NCI-H82 treated with DMSO at 0.1 percent for 48 hours (cell line): ENCODE results near the gene HERC4.
"Not testable (repeated sequence)": the region's sequence is repeated elsewhere in the genome, so short reads cannot be mapped to it uniquely, and the experiment has no call there.

Experiments
- DNase-seq: peaks from one replicate; lab custom pipeline; 2025; ENCODE audit not compliant: unreplicated experiment; lab: John Stamatoyannopoulos, UW

The HERC4 gene

DNA sequence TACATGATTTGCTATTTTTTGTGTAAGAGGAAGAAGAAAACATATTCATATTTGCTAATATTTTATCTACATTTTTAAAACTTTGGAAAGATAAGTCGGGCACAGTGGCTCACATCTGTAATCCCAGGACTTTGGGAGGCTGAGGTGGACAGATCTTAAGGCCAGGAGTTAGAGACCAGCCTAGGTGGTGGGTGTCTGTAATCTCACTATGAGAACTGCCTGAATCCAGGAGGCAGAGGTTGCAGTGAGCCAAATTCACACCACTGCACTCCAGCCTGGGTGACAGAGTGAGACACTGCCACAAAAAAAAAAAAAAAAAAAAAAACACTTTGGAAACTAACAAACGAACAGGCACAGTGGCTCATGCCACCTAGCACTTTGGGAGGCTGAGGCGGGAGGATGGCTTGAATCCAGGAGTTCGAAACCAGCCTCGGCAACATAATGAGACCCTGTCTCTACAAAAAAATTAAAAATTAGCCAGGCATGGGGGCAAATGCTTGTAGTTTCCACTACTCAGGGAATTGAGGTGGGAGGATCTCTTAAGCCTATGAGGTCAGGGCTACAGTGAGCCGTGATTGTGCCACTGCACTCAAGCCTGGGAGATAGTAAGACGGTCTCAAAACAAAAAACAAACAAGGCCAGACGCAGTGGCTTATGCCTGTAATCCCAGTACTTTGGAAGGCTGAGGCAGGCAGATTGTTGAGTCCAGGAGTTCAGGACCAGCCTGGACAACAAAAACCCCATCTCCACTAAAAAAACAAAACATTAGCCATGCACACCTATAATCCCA, 25.6 kb downstream of the HERC4 start:
- DNase-seq = peak; percentile 7

DNA sequence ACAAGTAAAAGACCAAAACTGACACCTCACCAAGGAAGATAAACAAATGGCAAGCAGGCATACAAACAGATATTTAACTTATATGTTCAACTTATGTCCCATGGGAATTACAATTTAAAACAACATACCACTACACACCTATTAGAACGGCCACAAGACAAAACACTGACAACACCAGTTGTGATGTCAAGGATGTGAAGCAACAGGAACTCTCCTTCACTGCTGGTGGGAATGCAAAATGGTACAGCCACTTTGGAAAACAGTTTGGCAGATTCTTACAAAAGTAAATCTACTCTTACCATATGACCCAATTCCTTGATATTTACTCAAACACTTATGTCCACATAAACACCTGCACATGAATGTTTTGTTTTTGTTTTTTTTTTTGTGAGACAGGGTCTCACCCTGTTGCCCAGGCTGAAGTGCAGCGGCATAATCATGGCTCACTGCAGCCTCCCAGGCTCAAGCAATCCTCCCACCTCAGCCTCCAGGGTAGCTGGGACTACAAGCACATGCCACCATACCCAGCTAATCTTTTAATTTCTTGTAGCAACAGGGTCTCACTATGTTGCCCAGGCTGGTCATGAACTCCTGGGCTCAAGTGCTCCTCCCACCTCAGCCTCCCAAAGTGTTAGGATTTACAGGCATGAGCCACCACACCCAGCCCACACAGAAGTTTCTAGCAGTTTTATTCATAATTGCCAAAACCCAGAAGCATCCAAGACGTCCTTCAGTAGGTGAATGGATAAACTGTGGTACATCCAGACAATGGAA, 27.3 kb downstream of the HERC4 start:
- DNase-seq = no peak

DNA sequence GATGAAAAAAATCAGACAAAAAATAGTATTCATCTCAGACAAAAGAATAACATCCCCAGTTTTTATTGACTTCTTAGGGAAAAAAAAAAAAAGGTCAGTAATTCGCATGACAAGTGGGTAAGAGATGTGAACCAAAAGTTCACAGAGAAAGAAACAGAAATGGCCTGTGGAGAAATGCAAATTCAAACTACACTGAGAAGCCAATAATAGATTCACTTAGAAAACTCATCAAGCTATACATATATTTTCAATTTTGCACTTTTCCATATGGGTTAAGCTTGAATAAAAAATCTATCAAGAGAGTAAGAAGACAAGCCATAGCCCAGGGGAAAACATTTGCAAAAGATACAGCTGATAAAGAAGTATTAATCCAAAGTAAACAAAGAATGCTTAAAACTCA, 28.0 kb downstream of the HERC4 start:
- DNase-seq = no peak

DNA sequence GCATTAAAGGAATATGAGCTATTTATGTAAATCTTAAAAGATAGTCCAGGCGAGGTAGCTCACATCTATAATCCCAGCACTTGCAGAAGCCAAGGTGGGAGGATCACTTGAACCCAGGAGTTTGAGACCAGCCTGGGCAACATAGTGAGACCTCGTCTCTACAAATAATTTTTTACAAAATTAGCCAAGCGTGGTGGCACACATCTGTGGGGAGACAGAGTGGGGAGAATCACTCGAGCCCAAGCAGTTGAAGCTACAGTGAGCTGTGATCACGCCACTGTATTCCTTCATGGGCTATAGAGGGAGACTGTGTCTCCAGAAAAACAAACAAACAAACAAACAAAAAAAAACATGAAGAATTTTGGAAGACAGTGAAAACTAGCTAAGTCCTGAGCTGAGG, 28.4 kb downstream of the HERC4 start:
- no peak for DNase-seq

DNA sequence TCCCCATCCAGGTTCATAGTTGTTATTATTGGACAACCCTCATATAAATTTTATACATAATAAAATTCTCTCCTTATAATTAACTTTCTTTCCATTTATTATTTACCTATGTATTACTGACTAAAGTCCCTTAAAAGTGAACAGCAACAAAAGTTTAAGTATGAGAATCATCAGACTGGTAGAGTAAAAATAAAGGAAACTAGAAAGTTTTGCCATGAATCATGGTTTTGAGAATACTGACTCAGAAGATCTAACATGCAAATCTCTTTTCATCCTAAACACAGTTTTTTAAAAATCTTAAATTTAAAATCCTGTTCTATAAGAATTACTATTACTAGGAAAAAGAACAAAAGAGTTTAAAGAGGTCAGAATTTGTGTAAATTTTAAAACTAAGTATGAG, 32.1 kb downstream of the HERC4 start:
- no peak for DNase-seq

DNA sequence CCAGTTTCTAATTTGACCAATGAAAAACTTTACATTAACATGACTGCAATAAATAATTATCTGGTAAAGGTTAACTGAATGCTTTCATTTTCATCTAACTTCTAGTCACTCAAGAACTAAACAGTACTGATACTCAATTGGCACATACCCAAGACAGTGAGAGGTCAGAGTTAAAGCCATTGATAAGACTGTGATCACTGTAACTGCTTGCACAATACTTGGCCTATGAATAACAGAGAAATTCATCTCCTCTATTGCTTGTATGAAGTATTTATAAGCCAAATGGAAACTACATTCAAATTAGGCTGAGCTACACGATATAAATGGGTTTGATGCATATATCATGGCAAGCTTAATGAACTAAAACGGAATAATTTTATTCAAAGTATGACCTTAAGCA, 43.0 kb downstream of the HERC4 start:
- DNase-seq = no peak

DNA sequence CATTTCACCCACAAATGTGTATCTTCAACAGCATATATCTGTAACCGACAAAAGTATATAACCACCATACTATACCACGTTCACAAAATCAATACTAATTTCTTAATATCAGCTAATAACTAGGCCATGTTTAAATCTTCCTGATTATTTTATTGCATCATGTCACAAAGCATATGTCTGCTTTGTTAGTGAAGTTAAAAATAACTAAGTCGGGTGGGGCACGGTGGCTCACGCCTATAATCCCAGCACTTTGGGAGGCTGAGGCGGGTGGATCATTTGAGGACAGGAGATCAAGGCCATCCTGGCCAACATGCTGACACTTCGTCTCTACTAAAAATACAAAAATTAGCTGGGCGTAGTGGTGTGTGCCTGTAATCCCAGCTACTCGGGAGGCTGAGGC, 47.7 kb downstream of the HERC4 start:
- DNase-seq = peak; percentile 15

DNA sequence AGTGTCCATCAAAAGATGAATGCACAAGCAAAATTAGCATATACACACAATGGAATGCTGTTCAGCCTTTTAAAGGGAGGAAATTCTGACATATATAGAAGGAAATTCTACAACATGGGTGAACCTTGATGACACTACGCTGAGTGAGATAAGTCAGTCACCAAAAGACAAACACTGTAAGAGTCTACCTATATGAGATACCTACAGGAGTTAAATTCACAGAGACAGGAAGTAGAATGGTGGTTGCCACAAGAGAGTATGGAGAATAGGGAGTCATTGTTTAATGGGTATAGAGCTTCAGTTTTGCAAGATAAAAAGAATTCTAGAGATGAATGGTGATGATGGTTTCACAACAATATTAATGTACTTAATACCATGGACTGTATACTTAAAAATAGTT, 51.8 kb downstream of the HERC4 start:
- DNase-seq = no peak

DNA sequence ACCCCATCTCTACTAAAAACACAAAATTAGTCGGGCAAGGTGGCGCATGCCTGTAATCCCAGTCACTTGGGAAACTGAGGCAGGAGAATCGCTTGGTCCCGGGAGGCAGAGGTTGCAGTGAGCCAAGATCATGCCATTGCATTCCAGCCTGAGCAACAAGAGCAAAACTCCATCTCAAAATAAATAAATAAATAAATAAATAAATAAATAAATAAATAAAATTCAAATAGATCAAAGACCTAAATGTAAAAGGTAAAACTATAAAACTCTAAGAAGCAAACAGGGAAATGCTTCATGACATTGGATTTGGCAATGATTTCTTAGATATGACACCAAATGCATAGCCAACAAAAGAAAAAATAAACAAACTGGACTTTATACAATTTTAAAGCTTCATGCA, 52.8 kb downstream of the HERC4 start:
- DNase-seq = not testable (repeated sequence)

DNA sequence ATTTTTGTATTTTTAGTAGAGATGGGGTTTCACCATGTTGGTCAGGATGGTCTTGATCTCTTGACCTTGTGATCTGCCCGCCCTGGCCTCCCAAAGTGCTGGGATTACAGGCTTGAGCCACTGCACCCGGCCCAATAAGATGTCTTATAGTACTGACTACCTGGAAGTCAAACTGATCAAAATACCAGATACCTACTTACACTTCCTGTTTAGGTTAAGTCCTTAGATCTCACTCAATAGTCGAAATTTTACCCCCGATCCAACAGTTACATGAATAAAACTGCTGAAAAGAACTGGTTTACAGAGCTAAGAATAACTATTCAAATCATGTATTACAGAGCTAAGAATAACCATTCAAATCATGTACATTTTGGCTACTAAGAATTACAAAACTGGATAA, 58.6 kb downstream of the HERC4 start:
- not testable (repeated sequence) for DNase-seq

DNA sequence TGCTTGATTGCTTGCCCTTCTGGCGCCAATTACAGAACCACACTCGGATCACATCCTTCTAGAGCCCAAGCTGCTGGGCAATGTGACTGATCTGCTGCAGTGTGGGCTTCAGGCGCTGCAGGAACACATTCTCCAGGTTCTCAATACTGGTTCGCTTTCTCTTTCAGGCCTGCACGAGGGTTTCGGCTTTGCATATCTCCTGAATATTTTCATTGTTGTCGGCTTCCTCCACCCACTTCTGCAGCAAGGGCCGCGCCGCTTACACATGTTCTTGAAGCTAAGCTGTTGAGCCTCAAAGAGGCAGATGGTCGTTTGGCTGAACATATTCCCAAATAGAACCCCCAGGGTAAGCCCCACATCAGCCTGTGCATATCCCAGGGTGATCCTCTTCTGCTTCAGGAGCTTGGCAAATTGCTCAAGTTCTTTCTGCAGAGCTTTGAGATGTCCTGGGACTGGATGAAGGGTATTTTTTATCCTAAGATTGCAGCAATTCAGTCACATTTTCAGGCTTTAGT, 64.6 kb downstream of the HERC4 start:
- DNase-seq = peak; percentile 64

DNA sequence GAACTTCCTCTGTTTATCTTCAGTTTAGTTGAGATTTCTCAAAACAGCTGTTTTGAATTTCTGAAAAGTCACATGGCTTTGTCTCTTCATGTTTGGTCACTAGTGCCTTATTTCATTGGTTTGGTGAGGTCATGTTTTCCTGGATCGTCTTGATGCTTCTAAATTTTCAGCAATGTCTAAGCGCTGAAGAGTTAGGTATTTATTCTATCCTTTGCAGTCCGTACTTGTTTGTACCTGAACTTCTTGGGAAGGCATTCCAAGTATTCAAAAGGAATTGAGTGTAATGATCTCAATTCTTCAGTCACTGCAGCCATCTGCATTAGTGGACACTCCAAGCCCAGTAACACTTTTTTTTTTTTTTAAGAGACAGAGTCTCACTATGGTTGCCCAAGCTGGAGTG, 67.7 kb downstream of the HERC4 start:
- no peak for DNase-seq

DNA sequence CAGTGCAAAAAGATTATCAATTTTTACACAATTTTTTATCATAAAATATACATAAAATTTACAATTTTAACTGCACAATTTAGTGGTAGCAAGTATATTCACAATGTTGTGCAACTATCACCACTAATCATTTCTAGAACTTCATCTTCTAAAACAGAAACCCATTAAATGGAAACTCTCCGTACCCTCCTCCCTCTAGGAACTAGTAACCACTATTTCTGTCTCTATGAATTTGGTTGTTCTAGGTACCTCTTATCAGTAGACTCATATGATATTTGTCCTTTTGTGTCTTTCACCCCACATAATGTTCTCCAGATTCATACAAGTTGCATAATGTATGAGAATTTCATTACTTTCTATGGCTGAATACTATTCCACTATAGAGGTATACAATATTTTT, 73.5 kb downstream of the HERC4 start:
- no peak for DNase-seq

DNA sequence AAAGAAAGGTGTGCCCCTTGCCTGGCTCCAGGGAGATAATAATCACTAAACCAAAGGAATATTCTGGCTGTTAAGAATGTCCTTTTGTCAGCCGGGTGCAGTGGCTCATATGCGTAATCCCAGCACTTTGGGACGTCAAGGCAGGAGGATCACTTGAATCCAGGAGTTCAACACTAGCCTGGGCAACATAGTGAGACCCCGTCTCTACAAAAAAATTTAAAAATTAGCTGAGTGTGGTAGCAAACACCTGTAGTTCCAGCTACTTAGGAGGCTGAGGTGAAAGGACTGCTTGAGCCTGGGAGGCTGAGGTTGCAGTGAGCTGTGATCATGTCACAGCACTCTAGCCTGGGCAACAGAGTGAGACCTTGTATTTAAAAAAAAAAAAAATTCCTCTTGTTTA, 74.1 kb downstream of the HERC4 start:
- no peak for DNase-seq

DNA sequence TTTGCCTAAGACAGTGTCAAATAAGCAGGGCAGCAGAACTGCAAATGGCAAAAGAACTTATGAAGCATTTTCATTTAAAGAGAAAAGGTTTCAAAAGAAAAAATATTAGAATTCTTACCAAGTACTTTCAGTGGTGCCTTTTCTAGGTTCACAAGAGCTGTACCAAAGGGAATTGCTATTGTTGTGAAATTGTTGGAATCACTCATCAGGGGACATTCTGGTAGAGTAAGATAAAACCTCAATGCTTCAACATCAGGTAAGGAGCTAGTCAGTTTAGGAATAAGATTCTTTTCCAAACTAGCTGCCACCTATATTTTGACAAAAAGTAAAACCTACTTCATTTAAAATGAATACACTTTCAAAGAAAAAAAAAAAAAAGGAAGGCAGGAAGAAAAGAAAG, 85.0 kb downstream of the HERC4 start:
- no peak for DNase-seq

DNA sequence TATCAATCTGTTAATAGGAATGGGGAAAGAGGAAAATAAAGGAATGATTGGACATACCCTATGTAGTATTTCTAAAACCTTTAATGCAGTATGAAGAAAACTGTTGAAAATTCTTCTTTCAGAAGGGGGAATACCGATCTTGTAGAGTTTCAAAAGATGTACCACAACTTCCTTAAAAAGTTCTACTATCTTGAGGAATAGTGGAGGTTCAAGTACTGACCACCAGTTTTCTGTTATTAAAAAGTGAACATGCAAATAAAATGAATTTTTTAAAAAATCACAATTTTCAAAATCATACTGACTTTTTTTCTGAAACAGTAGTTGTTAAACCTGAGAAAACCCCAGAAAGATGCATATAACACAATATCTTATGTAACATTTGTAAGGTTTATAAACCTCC, 86.5 kb downstream of the HERC4 start:
- DNase-seq = no peak

DNA sequence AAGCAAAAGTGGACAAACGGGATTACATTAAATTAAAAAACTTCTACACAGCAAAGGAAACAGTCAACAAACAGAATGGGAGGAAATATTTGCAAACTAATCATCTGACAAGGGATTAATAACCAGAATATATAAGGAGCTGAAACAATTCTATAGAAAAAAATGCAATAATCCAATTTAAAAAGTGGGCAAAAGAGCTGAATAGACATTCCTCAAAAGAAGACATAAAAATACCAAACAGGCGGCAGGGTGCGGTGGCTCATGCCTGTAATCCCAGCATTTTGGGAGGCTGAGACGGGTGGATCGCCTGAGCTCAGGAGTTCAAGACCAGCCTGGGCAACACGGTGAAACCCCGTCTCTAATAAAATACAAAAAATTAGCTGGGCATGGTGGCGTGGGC, 92.5 kb downstream of the HERC4 start:
- not testable (repeated sequence) for DNase-seq

DNA sequence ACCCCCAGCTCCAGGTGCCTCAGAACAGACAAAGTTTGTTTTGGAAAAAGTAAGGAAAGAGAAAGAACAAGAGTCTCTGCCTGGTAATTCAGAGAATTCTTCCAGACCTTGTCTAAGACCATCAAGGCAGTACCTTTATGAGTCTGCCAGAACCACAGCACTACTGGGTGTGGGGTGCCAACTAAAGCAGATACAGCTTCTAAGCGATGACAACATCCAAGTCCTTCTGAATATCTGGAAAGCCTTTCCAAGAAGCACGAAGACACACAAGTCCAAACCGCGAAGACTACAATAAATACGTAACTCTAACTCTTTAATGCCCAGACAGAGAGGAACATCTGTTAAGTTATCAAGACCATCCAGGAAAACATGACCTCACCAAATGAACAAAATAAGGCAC, 96.3 kb downstream of the HERC4 start:
- no peak for DNase-seq

DNA sequence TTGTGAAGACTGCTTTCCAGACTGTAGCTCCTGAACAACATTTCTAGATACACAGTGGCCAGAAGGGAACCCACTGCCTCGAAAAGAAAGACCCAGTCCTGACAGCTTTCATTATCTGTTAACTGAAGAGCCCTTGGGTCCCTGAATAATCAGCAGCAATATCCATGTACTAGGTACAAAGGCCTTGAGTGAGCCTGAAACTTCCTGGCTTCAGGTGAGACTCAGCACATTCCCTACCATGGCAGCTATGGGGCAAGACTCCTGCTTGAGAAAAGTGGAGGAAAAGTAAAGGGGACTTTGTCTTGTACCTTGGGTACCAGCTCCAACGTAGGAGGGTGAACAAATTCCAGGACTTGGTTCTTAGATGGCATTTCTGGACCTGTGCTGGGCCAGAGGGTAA, 97.8 kb downstream of the HERC4 start:
- DNase-seq = no peak

DNA sequence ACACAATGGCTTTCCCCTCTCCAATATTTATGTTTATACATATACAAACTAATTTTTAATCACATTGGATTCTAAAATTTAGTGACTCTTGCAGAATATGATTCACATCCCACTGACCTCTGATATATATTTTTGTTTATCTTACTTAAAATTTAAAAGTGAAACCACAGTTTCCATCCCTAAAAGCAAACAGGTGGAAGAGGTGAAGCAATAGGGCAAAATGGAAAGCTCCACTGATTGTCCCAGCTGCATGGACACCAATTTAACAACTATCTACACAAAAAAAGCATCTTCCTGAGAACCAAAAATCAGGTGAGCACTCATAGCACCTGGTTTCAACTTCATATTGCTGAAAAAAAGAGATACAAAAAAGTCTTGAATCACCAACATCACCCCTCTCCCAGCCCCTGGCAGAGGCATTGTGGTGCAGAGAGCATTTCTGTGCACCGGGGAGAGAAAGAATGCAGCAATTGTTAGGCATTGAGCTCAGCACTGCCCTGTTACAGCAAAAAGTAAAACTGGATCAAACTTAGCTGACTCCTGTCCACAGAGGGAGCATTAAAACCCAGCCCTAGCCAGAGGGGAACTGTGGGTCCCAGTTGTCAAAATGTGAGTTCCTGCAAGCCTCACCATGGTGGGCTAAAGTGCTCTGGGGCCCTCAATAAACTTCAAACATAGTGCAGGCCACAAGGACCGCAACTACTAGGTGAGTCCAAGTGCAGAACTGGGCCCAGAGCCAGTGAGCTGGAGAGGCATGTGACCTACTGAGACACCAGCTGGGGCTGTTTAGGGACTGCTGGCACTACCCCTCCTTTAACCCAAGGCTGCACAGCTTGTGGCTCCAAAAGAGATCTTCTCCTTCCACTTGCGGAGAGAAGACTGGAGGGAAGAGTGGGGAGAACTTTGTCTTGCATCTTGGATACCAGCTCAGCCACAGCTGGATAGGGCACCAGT, 98.5 kb downstream of the HERC4 start:
- no peak for DNase-seq

DNA sequence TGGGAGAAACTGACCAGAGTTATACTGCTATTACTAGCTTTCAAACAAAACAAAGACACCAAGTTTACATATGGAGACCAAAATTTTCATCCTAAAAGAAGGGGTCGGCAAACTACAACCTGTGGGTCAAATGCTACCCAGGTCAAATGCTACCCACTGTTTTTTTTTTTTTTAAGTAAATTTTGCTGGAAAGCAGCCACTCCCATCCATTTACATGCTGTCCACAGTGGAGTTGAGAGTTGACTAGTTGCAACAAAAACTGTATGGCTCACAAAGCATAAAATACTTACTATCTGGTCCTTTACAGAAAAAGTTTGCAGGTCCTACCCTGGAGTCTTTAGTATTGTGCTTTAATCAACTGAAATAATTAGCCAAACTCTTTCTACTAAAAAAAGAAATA, 99.2 kb downstream of the HERC4 start:
- DNase-seq = no peak
